Dermis microvascular lymphatic vessel endothelial cell (primary cell): Measurements from ENCODE around the gene HMCES. TPM values are rescaled to one million over a fixed set of nuclear protein-coding genes. Genes with fewer than 3 reads are reported as not detected.

Source experiments
- DNase-seq, 2 donors: peaks; one replicate each; pipeline versions ENCODE4 v3.0.0 to v3.0.0-alpha.2; 2010; ENCODE audit warnings: low read depth in 2 of 2
- total RNA-seq: library from RNA; depleted of rRNA; stranded (reverse); fragments of >200 nt; gene quantifications from 2 replicates; pipeline ENCODE4 v1.2.1, GENCODE V29; 2014

Gene HMCES
- total RNA-seq: 20.8 and 25.4 TPM in 2 replicates

GRCh38 chr3:129278439-129278965, at the start of gene HMCES:
Gene HMCES, plus strand, starts transcription at chr3:129278870. Its CDS starts 863 bp downstream, at chr3:129279733.
- DNase-seq: peak; percentile 61 to 92

GRCh38 chr3:129228891-129229585, 49.6 kb upstream of the HMCES start:
- DNase-seq: peak; percentile 56 to 79

GRCh38 chr3:129230311-129231019, 48.2 kb upstream of the HMCES start:
- peak; percentile 30 to 83 for DNase-seq

GRCh38 chr3:129231331-129232119, 47.1 kb upstream of the HMCES start:
- no peak for DNase-seq

- no peak for DNase-seq
These were observed 45.1 kb upstream of the HMCES start for GRCh38 chr3:129233538-129233937.

- no peak for DNase-seq
These were observed 44.2 kb upstream of the HMCES start for GRCh38 chr3:129234441-129234840.

- DNase-seq: no peak
These were observed 43.2 kb upstream of the HMCES start for GRCh38 chr3:129235344-129235917.

- DNase-seq: no peak
These were observed 39.5 kb upstream of the HMCES start for GRCh38 chr3:129238945-129239705.

- DNase-seq: no peak
These were observed 38.7 kb upstream of the HMCES start for GRCh38 chr3:129239991-129240390.

- peak in 1 of 2 donors; percentile 22 for DNase-seq
These were observed 38.2 kb upstream of the HMCES start for GRCh38 chr3:129240436-129240835.

- DNase-seq: no peak
These were observed 33.5 kb upstream of the HMCES start for GRCh38 chr3:129245141-129245540.

GRCh38 chr3:129245641-129246306, 32.9 kb upstream of the HMCES start:
- DNase-seq: peak; percentile 83 to 91

GRCh38 chr3:129246636-129247035, 32.0 kb upstream of the HMCES start:
- DNase-seq: no peak

- DNase-seq: no peak
These were observed 30.2 kb upstream of the HMCES start for GRCh38 chr3:129248286-129248979.

- DNase-seq: peak; percentile 80 to 89
These were observed 29.2 kb upstream of the HMCES start, which contains the start of gene COPG1 for GRCh38 chr3:129249284-129250065. Gene COPG1, plus strand, starts transcription at chr3:129249606. Its CDS starts 104 bp downstream, at chr3:129249710.

GRCh38 chr3:129252748-129253147, 25.9 kb upstream of the HMCES start:
- no peak for DNase-seq

GRCh38 chr3:129254536-129255230, 24.0 kb upstream of the HMCES start:
- no peak for DNase-seq

GRCh38 chr3:129256270-129256669, 22.4 kb upstream of the HMCES start:
- DNase-seq: no peak
